Right atrium auricular region (tissue), 2 donors: ENCODE measurements around the gene GALNT18. TPM values are rescaled to one million over a fixed set of nuclear protein-coding genes. Genes with fewer than 3 reads are reported as not detected.

Experiments
- DNase-seq: peaks from one replicate; pipeline ENCODE4 v3.0.0-alpha.2; 2019; ENCODE audit warnings: low spot score
- H3K27ac ChIP-seq, 2 donors: fragments of 200-600 bp; sonication (generic); 1 replicate in 1 of 2; 2 replicates in 1 of 2; pipeline ENCODE4 v1.5.1; 2016 to 2019
- H3K27me3 ChIP-seq, 2 donors: fragments of 200-600 bp; sonication (generic); one replicate each; pipeline versions ENCODE4 v1.5.1 to v1.6.0; 2017 to 2019
- H3K36me3 ChIP-seq: fragments of 200-600 bp; sonication (generic); one replicate; pipeline ENCODE4 v1.5.1; 2016
- H3K4me1 ChIP-seq, 2 donors: fragments of 200-600 bp; sonication (generic); one replicate each; pipeline versions ENCODE4 v1.5.1 to v1.6.0; 2017 to 2019
- H3K4me3 ChIP-seq, 2 donors: fragments of 200-600 bp; sonication (generic); 1 replicate in 1 of 2; 2 replicates in 1 of 2; pipeline ENCODE4 v1.5.1; 2017 to 2019; ENCODE audit warnings: mild to moderate bottlenecking in 1 of 2, moderate library complexity in 1 of 2
- H3K9me3 ChIP-seq, 2 donors: fragments of 200-600 bp; sonication (generic); one replicate each; pipeline ENCODE4 v1.5.1; 2019
- total RNA-seq, 2 donors: library from RNA; depleted of rRNA; stranded (reverse); fragments of >200 nt; gene quantifications; one replicate each; pipeline ENCODE4 v1.1.0, GENCODE V29; 2016
- TF ChIP-seq, protein P1 (sequence below), 2 donors: fragments of 200-600 bp; sonication (generic); IDR thresholded peaks; one replicate each; pipeline ENCODE4 v1.5.1; 2019; ENCODE audit warnings: antibody characterized with exemption in 2 of 2

GALNT18 gene
- total RNA-seq, 2 donors from 2014 or later, result 22.2 to 26.8 TPM

DNA sequence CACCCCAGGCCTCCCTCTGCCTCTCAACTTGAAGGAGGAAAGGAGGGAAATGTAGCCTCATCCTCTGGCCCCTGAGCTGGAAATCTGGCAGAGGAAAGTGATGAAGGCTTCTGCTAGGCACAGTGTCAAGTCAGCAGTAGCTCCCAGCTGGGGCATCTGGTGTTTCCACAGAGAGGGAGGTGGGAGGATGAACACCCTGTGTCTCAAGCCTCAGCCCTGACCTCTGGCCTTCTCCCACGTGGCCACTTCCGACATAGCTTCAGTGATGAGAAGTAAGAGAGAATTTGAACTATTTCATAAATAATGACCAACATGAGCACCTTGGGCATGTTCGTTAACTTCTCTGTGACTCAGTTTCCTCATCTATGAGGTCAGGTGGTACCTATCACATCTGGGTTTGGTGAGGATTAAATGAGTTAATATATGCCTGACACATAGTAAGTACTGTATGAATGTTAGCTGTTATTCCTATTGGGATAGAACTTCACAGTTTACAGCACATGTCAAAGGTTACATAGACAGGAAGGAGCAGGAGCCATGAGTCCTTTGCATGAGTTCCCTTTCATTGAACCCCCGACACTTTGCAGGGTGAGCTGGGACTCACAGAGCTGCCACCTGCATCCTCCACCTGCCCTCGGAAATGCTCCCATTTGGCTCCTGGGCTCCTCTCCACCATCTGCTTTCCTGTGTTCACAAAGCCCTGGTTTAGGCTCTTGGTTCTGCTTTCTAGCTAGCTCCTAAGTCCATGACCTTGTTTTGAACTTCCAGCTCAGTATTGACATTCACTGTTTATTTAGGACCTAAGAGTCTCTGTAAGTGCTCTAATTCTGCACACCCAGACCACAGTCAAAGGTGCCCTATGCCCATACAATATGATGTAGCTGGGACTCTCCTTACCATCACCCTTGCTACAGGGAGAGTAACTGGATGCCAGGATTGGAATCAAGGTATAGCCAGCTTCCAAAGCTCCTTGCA lies 330.5 kb downstream of the GALNT18 start:
- no peaks in the 10 kb centered on the region for H3K27me3 ChIP-seq
- peaks cover 0 to 2% of the 10 kb centered on the region in 2 donors for H3K4me1 ChIP-seq
- peaks cover 6% of the 10 kb centered on the region for H3K36me3 ChIP-seq
- no peak overlapping the region for H3K4me3 ChIP-seq
- TF ChIP-seq, protein P1, sequence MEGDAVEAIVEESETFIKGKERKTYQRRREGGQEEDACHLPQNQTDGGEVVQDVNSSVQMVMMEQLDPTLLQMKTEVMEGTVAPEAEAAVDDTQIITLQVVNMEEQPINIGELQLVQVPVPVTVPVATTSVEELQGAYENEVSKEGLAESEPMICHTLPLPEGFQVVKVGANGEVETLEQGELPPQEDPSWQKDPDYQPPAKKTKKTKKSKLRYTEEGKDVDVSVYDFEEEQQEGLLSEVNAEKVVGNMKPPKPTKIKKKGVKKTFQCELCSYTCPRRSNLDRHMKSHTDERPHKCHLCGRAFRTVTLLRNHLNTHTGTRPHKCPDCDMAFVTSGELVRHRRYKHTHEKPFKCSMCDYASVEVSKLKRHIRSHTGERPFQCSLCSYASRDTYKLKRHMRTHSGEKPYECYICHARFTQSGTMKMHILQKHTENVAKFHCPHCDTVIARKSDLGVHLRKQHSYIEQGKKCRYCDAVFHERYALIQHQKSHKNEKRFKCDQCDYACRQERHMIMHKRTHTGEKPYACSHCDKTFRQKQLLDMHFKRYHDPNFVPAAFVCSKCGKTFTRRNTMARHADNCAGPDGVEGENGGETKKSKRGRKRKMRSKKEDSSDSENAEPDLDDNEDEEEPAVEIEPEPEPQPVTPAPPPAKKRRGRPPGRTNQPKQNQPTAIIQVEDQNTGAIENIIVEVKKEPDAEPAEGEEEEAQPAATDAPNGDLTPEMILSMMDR (IDR thresholded peaks at IDR 0.05), result no peak
- H3K9me3 ChIP-seq, result no peaks in the 10 kb centered on the region
- H3K27ac ChIP-seq, result no peak overlapping the region
- no peak for DNase-seq

DNA sequence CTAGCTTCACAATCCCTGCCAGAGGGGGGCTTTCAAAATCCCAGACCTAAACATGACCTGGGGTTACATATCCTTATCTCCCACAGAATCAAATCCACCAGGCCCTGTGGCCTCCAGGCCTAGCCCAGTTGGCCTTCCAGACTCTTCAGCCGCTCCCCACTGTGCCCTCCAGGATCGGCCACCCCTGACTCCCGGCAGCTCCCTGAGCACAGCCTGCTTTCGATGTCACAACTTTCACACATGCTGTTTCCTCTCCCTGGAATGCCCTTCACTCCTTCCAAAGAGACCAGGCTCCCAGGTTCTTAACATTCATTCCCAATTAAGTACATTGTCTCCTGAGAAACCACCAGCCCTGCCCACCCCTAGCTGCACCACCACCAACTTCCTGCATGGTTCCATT lies 331.5 kb downstream of the GALNT18 start:
- DNase-seq, result no peak
- Histone ChIP-seq H3K36me3 (peaks cover 6% of the 10 kb centered on the region), H3K9me3 (no peaks in the 10 kb centered on the region), H3K4me3 (no peak overlapping the region), H3K27me3 (no peaks in the 10 kb centered on the region), H3K4me1 (no peaks in the 10 kb centered on the region), H3K27ac (no peak overlapping the region)
- TF ChIP-seq, protein P1 (IDR thresholded peaks at IDR 0.05), result no peak

DNA sequence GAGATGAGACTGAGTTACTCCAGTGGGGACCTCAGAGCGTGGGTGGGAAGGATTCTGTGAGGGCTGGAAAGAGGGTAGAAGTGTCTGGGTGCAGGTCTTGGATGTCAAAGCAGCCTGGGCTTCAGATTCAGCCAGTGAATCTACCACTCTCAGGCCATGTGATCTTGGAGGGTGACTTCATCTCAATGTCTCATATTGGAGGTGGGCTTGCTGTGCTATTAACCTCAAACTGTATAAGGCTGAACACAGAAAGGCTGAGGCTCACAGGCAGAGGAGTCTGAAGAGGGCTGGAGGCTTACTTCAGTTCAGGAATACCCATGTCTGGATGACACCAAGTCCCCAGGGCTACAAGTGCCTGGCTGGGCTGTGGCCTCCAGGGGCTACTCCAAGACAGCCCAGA lies 332.1 kb downstream of the GALNT18 start:
- no peaks in the 10 kb centered on the region for H3K27me3 ChIP-seq
- TF ChIP-seq, protein P1 (IDR thresholded peaks at IDR 0.05), result no peak
- no peak overlapping the region for H3K27ac ChIP-seq
- no peaks in the 10 kb centered on the region for H3K9me3 ChIP-seq
- no peak overlapping the region for H3K4me3 ChIP-seq
- DNase-seq, result no peak
- H3K36me3 ChIP-seq, result peaks cover 6% of the 10 kb centered on the region
- no peaks in the 10 kb centered on the region for H3K4me1 ChIP-seq

DNA sequence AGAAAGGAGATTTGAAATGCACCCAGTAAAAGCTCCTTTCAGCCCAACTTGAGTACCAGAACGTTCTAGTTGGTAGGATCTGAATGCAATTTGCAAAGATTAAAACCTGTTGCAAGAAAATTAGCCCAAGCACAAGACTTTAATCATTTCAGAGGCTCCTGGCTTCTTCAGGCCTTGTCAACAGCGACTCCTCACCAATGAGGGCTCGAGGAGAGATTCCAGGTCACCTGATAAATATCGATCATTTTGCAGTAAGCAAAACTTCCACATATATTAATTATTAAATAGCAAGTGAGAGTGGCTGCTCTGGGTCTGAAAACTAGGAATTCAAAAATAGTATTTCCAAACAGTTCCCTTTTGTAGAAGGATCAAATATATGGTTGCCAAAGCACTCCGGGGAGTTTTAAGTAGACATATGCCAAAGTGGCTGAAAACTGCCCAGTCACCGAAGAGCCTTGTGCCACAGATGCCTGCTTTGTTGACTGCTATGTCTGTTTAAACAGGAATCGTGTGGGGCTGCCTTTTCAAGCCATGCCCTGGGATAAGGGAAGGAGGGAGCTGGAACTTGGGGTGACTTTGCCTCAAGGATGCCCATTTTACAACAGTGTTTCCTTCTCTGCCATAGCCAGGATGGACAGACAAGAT lies 332.7 kb downstream of the GALNT18 start:
- TF ChIP-seq, protein P1 (IDR thresholded peaks at IDR 0.05), result no peak

DNA sequence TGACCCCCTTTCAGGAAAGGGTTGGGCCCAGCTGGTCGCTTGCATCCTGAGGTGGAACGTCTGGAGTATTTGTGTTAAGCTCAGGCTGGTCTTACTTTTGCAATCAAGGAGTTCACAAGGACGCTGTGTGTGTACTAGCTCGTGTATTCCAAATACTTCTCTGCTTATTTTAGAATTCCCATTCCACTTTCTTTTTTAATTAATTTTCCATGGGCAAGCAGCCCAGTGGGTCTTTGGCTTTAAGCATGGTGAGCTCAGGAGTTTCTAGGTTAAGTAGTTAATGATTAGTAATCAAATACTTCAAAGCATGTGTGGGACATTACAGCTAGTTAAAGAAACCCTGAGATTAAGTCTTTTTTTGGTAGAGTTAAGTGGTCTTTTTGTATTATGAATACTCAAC lies 337.3 kb downstream of the GALNT18 start:
- H3K27me3 ChIP-seq, result no peaks in the 10 kb centered on the region
- no peaks in the 10 kb centered on the region for H3K9me3 ChIP-seq
- no peak for DNase-seq
- TF ChIP-seq, protein P1 (IDR thresholded peaks at IDR 0.05), result no peak
- H3K27ac ChIP-seq, result no peak overlapping the region
- no peaks in the 10 kb centered on the region for H3K36me3 ChIP-seq
- H3K4me3 ChIP-seq, result no peak overlapping the region
- H3K4me1 ChIP-seq, result peaks cover 0 to 13% of the 10 kb centered on the region in 2 donors

More for the DNA sequence above, 332.7 kb downstream of the GALNT18 start:
- Histone ChIP-seq H3K27me3 (no peaks in the 10 kb centered on the region), H3K4me3 (no peak overlapping the region), H3K4me1 (no peaks in the 10 kb centered on the region), H3K27ac (no peak overlapping the region), H3K9me3 (no peaks in the 10 kb centered on the region), H3K36me3 (peaks cover 6% of the 10 kb centered on the region)
- DNase-seq, result no peak
